Medulla oblongata (tissue), 1 donor: ENCODE results near the gene FAM13C.
A peak's percentile ranks its signal among the peaks of the same experiment; 100 is the strongest.

ENCODE experiments used
- DNase-seq: peaks from one replicate; pipeline ENCODE4 v3.0.0-alpha.2; 2015; ENCODE audit errors: extremely low spot score

Gene FAM13C

GRCh38 chr10:59361663-59362143 lies 646 bp downstream of the FAM13C start:
- DNase-seq, result no peak

- DNase-seq, result no peak
These were observed 1.5 kb downstream of the FAM13C start for GRCh38 chr10:59360605-59361405.

DNA sequence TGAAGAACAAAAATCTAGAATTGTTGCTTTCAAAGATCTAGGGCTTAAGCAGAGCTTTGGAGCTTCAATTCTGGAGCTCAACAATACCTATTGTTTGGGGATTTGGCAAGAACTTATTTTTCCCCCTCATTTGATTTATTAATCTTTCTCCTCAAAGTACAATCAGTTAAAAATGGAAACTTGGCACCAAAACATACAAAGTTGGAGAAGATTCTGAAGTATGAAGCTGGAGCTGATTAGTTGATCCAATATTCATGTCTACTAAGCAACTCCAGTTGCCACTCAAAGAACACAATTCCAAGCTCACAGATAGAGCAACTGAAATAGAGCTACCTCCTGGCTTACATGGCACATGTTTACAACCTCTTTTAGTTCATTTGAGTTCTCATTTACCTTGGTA lies 3.8 kb downstream of the FAM13C start:
- no peak for DNase-seq

GRCh38 chr10:59354434-59354833 lies 7.9 kb downstream of the FAM13C start:
- peak; percentile 69 for DNase-seq

- no peak for DNase-seq
These were observed 11.8 kb downstream of the FAM13C start for GRCh38 chr10:59350558-59350957.

GRCh38 chr10:59346321-59346720 lies 16.0 kb downstream of the FAM13C start:
- DNase-seq, result no peak

GRCh38 chr10:59342723-59343122 lies 19.6 kb downstream of the FAM13C start:
- no peak for DNase-seq

DNA sequence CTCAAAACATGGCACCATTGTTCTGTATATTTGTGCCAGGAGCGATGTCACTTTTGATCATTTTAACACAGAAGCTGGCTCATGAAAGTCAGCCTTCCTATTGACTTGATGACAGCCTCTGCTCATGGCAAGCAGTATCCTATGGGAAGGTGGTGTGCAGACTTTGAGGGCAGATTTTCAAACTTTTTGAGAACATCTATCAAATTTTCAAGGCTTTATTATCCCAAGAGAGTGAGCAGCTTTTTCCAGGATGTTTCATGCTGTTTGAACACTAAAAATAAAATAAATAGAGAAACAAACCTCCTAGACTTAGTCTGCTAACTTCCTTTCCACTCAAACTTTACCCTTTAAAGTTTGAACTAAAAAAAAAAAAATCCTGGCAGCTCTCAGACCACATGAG lies 20.3 kb downstream of the FAM13C start:
- no peak for DNase-seq

- DNase-seq, result no peak
These were observed 22.1 kb downstream of the FAM13C start for GRCh38 chr10:59340285-59340684.

DNA sequence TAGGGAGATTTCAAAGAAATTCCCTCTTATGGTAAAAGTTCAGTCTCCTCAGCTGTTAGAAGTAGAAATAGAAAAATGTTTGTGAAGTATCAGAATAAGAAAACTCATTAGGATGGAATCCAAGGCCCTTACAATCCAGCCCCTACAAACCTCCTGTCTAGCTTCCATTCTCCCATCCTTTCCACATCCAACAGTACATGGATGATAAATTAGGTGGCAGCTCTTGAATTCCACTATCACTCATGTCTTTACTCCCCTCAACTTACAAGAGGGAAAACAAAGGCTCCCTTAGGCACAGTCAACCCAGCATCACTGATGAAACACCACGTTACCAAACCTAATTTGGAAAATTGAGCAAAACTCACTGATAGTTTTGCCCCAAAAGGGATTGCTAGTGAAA lies 23.0 kb downstream of the FAM13C start:
- no peak for DNase-seq

DNA sequence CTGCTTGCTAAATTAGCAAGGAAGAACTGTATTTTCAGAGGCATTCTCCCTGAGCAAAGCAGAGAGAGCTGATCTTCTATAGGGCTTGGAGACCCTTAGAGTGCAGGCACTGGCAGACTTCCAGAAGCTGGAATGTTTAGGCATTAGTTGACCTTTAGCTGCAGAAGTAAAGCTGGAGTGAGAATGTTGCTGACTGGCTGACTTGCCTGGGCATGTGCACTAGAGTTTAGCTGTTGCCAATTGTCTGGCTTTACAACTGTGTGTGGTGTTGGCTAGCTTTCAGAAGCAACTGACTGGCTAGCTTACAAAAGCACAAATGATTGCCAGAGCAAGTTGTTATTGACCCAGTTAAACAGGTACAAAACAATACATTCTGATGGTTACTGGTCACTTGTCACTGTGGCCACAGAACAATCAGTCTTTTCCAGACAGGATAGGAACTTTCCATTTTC lies 25.1 kb downstream of the FAM13C start:
- peak; percentile 88 for DNase-seq

DNA sequence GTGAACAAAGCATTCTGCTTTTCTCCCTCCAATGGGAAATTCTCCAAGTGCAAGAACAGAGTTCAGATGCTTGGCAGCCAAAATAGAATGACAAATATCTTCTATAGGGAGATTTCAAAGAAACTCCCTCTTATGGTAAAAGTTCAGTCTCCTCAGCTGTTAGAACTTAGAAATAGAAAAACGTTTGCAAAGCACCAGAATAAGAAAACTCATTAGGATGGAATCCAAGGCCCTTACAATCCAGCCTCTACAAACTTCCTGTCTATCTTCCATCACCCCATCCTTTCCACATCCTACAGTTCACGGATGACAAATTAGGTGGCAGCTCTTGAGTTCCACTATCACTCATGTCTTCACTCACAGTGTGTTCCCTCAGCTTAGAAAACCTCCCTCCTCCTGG lies 25.7 kb downstream of the FAM13C start:
- DNase-seq, result no peak

GRCh38 chr10:59335497-59335896 lies 26.9 kb downstream of the FAM13C start:
- DNase-seq, result no peak

- DNase-seq, result peak; percentile 94
These were observed 28.6 kb downstream of the FAM13C start for GRCh38 chr10:59333701-59334100.

DNA sequence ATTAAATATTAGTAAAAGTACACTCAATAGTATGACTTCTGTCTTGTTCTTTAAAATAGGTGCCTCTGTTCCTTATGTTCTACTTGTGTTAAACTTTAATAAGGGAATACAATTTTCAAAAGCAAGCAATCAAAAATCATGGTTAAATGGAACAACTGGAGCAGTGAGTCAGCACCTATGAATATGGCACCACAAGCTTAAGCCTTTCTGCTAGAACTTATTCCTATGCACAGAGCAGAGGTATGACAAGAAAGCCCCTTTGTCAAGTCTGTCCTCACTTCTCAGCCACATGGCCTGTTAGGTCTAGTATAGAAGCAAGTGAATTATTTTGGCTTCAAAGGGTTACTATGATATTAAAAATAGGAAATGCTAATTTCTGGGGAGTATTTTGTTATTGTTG lies 29.8 kb downstream of the FAM13C start:
- DNase-seq, result no peak

DNA sequence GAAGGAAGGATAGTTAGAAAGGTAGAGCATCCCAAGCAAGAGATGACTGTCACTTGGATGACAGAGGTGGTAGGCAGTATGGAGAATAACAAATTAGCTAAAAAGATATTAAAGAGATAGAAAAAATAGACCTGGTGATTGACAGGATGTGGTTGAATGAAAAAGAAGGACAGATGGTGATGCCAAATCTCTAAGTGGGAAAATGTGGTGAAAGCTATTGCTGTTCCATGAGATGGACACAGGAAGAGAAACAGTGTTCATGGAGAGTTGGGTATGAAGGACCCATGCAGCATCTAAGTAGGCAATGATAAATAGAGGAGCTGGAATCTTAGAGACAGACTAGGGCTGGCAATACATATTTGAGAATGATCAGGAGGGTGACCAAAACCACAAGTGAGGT lies 30.7 kb downstream of the FAM13C start:
- no peak for DNase-seq

DNA sequence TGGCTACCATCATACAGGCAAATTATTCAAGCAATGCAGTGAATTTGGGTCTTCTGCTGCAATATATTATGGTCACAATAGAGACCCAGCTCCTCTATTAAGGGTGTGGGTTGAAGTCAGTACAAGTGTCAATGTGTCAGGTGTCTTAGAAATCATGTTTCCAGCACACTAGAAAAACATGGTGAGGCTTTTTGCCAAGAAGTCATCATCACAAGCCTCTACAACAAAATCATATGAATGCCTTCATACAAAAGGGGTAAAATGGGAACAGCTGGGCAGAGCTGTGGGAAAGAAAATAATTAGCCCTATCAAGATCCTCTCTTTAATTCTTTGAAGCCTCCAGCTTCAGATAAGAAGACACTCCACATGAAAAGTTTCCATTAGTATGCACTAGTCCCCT lies 37.2 kb downstream of the FAM13C start:
- no peak for DNase-seq

DNA sequence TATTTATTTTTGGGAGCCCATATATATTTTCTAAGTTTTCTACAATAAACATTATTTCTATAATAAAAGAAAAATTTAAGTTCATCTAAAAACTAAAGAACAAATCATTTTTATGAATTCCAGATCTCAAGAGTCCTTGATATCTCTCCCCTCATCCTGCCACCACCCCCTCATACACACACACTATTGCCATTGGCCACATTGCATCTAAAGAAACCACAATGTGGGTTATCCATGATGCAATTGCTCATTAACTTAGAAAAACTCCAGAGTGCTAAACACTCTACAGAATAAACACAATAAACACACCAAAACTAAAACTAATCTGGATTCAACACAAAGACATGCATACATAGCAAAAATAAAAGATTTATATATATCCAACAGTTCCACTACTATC lies 37.8 kb downstream of the FAM13C start:
- no peak for DNase-seq

GRCh38 chr10:59323831-59324401 lies 38.4 kb downstream of the FAM13C start:
- DNase-seq, result no peak

GRCh38 chr10:59323036-59323459 lies 39.3 kb downstream of the FAM13C start:
- DNase-seq, result peak; percentile 63

DNA sequence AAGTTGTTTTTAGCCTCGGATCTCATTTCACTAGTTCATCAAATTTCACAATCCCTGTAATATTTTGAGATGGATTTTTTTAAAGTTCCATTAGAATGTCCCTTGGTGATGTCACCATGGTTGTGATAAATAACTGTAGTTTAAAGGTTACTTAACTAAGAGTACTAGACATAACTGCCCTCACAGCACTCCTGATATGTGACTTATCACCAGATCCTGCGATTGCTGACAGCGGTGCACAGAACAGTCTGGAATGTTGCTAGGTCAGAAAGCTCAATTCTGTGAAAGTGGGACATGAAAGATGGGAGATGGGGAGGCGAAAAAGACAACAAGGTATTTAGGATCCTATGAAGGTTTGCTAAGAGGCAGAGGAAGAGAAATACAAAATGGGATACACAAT lies 40.2 kb downstream of the FAM13C start:
- no peak for DNase-seq

DNA sequence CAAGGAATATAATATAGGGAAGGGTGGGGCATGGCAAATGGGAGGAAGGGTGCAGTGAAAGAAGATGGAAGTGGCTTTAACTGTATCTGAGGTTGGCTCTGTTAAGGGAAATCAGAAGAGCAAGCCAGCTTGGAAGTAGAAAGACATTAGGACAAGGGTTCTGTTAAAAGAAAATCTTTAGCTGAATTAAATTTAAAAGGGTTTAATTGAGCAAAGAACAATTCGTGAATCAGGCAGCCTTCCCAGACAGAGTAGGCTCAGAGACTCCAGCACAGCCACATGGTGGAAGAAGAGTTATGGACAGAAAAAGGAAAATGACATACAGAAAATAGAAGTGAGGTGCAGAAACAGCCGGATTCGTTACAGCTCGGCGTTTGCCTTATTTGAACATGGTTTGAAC lies 42.0 kb downstream of the FAM13C start:
- DNase-seq, result peak; percentile 77

DNA sequence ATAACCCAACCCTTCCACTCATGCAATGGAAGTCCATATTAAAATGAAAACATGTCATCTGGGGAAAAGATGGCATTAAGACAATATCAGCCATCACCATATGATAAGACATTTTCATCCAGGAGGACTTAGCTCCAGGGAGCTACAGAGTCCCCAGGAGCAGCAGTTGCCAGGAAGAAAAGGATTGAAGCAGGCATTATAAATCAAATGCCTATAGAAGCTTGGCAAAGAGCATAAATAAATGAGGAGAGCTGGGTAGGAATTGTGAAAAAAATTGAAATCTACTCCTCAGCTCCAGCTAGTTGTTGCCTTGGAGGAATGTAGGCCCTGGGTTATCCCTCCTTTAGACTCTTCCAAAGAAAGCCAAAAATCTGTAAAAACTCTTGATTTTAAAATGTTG lies 42.5 kb downstream of the FAM13C start:
- no peak for DNase-seq
